ENCODE results near the gene RWDD4.

RWDD4 gene

DNA sequence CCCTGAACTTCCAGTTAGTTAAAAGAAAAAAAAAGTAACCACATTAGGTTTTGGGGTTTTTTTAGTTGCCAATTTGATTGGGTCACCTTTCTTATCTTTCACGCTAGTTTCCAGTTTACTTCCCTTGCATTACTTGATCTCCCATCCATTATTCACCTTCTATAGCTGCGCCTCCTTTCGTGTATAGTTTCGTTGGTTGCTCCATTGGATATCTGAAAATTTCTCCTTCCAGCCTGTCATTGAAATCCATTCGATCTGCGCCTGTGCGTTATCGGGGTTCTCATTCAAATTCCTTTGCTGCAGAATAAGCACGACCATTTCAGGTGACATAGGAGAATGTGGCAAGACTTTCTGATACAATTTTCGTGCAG is 872 bp upstream of the RWDD4 start:
- H3K27me3 Mint-ChIP-seq (ENCODE audit: low read depth): no peaks in the 10 kb centered on the region
- H3K4me3 Mint-ChIP-seq: peak overlapping the region; percentile 88
- no peak for DNase-seq (ENCODE audit: low spot score)
- H3K9me3 Mint-ChIP-seq: no peaks in the 10 kb centered on the region
- peak overlapping the region; percentile 86 for H3K27ac Mint-ChIP-seq
- H3K36me3 Mint-ChIP-seq (ENCODE audit: low read depth): peaks cover 12% of the 10 kb centered on the region
- H3K4me1 Mint-ChIP-seq (ENCODE audit: low read depth): peaks cover 24% of the 10 kb centered on the region

- Mint-ChIP-seq H3K4me1 (ENCODE audit: low read depth) (peaks cover 20% of the 10 kb centered on the region), H3K27me3 (ENCODE audit: low read depth) (no peaks in the 10 kb centered on the region), H3K4me3 (peak overlapping the region; percentile 91), H3K9me3 (no peaks in the 10 kb centered on the region), H3K27ac (peak overlapping the region; percentile 95), H3K36me3 (ENCODE audit: low read depth) (peaks cover 4% of the 10 kb centered on the region)
- peak; percentile 11 for DNase-seq (ENCODE audit: low spot score)
Observed at GRCh38 chr4:183658362-183659028, 490 bp downstream of the RWDD4 start.

GRCh38 chr4:183657564-183657963 is 1.4 kb downstream of the RWDD4 start:
- Mint-ChIP-seq H3K4me1 (ENCODE audit: low read depth) (peaks cover 20% of the 10 kb centered on the region), H3K4me3 (peak overlapping the region; percentile 91), H3K27me3 (ENCODE audit: low read depth) (no peaks in the 10 kb centered on the region), H3K36me3 (ENCODE audit: low read depth) (peaks cover 9% of the 10 kb centered on the region), H3K9me3 (no peaks in the 10 kb centered on the region), H3K27ac (no peak overlapping the region)
- no peak for DNase-seq (ENCODE audit: low spot score)

- Mint-ChIP-seq H3K4me1 (ENCODE audit: low read depth) (no peaks in the 10 kb centered on the region), H3K9me3 (no peaks in the 10 kb centered on the region), H3K27ac (no peak overlapping the region), H3K27me3 (ENCODE audit: low read depth) (no peaks in the 10 kb centered on the region), H3K4me3 (no peak overlapping the region), H3K36me3 (ENCODE audit: low read depth) (peaks cover 24% of the 10 kb centered on the region)
- no peak for DNase-seq (ENCODE audit: low spot score)
Observed at GRCh38 chr4:183645326-183645725, 13.7 kb downstream of the RWDD4 start.

DNA sequence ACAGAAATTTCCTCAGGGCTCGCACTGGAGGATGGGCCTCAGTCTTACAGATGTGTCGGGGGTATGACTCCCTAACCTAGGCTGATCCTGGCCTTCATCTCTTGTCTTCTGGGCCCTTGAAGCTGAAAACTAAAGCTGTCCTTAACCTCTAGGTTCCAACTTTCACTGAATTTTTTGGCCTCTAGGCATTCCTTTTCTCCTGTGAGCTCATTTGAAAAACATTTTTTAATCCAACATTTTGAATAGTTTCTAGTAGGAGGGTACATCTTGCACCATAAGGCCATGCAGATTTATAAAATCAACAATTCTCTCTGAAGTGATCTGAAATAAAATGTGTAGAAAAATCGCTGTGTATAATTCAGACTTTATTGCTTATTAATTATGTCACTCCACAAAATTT is 19.7 kb downstream of the RWDD4 start:
- peaks cover 17% of the 10 kb centered on the region for H3K36me3 Mint-ChIP-seq (ENCODE audit: low read depth)
- H3K4me3 Mint-ChIP-seq: no peak overlapping the region
- H3K4me1 Mint-ChIP-seq (ENCODE audit: low read depth): peaks cover 8% of the 10 kb centered on the region
- no peaks in the 10 kb centered on the region for H3K9me3 Mint-ChIP-seq
- H3K27me3 Mint-ChIP-seq (ENCODE audit: low read depth): peaks cover 4% of the 10 kb centered on the region
- H3K27ac Mint-ChIP-seq: no peak overlapping the region
- DNase-seq (ENCODE audit: low spot score): no peak

GRCh38 chr4:183638436-183638835 is 20.5 kb downstream of the RWDD4 start:
- DNase-seq (ENCODE audit: low spot score): no peak
- peaks cover 11% of the 10 kb centered on the region for H3K36me3 Mint-ChIP-seq (ENCODE audit: low read depth)
- H3K4me3 Mint-ChIP-seq: no peak overlapping the region
- peaks cover 9% of the 10 kb centered on the region for H3K4me1 Mint-ChIP-seq (ENCODE audit: low read depth)
- H3K27me3 Mint-ChIP-seq (ENCODE audit: low read depth): peaks cover 4% of the 10 kb centered on the region
- H3K9me3 Mint-ChIP-seq: no peaks in the 10 kb centered on the region
- H3K27ac Mint-ChIP-seq: no peak overlapping the region

GRCh38 chr4:183637461-183637860 is 21.5 kb downstream of the RWDD4 start:
- no peak for DNase-seq (ENCODE audit: low spot score)
- Mint-ChIP-seq H3K27me3 (ENCODE audit: low read depth) (peaks cover 4% of the 10 kb centered on the region), H3K27ac (no peak overlapping the region), H3K4me1 (ENCODE audit: low read depth) (peaks cover 12% of the 10 kb centered on the region), H3K9me3 (no peaks in the 10 kb centered on the region), H3K36me3 (ENCODE audit: low read depth) (peaks cover 9% of the 10 kb centered on the region), H3K4me3 (no peak overlapping the region)

- Mint-ChIP-seq H3K9me3 (no peaks in the 10 kb centered on the region), H3K4me1 (ENCODE audit: low read depth) (peaks cover 12% of the 10 kb centered on the region), H3K27me3 (ENCODE audit: low read depth) (peaks cover 4% of the 10 kb centered on the region), H3K36me3 (ENCODE audit: low read depth) (peaks cover 7% of the 10 kb centered on the region), H3K27ac (no peak overlapping the region), H3K4me3 (no peak overlapping the region)
- no peak for DNase-seq (ENCODE audit: low spot score)
Observed at GRCh38 chr4:183636923-183637322, 22.1 kb downstream of the RWDD4 start.

DNA sequence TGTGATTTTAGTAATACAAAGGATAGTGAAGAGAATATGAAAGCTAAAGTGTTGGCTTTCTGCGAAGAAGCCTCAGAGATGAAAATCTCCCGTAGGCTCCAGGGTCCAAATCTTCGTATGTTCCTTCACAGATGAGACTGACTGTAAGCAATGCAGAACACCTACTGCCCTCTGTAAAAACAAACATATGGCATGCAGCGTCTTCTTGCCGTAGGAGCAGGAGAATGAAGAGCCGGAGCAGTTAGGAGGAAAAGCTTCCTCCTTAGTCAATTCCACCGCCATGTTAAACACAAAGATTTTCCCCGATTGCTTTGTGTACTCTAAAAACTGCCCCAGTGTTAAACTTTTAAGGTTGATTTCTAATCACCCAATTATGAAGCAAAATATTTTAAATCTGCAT is 22.5 kb downstream of the RWDD4 start:
- H3K27ac Mint-ChIP-seq: no peak overlapping the region
- H3K4me3 Mint-ChIP-seq: no peak overlapping the region
- H3K4me1 Mint-ChIP-seq (ENCODE audit: low read depth): peaks cover 12% of the 10 kb centered on the region
- H3K27me3 Mint-ChIP-seq (ENCODE audit: low read depth): peaks cover 4% of the 10 kb centered on the region
- peaks cover 5% of the 10 kb centered on the region for H3K36me3 Mint-ChIP-seq (ENCODE audit: low read depth)
- no peak for DNase-seq (ENCODE audit: low spot score)
- no peaks in the 10 kb centered on the region for H3K9me3 Mint-ChIP-seq

GRCh38 chr4:183635741-183636140 is 23.2 kb downstream of the RWDD4 start:
- H3K36me3 Mint-ChIP-seq (ENCODE audit: low read depth): no peaks in the 10 kb centered on the region
- H3K4me1 Mint-ChIP-seq (ENCODE audit: low read depth): peaks cover 12% of the 10 kb centered on the region
- no peak overlapping the region for H3K4me3 Mint-ChIP-seq
- no peaks in the 10 kb centered on the region for H3K9me3 Mint-ChIP-seq
- peaks cover 4% of the 10 kb centered on the region for H3K27me3 Mint-ChIP-seq (ENCODE audit: low read depth)
- no peak for DNase-seq (ENCODE audit: low spot score)
- H3K27ac Mint-ChIP-seq: no peak overlapping the region

GRCh38 chr4:183635321-183635720 is 23.7 kb downstream of the RWDD4 start:
- peaks cover 4% of the 10 kb centered on the region for H3K27me3 Mint-ChIP-seq (ENCODE audit: low read depth)
- H3K4me3 Mint-ChIP-seq: no peak overlapping the region
- H3K4me1 Mint-ChIP-seq (ENCODE audit: low read depth): peaks cover 12% of the 10 kb centered on the region
- H3K9me3 Mint-ChIP-seq: no peaks in the 10 kb centered on the region
- no peak overlapping the region for H3K27ac Mint-ChIP-seq
- no peak for DNase-seq (ENCODE audit: low spot score)
- no peaks in the 10 kb centered on the region for H3K36me3 Mint-ChIP-seq (ENCODE audit: low read depth)

DNA sequence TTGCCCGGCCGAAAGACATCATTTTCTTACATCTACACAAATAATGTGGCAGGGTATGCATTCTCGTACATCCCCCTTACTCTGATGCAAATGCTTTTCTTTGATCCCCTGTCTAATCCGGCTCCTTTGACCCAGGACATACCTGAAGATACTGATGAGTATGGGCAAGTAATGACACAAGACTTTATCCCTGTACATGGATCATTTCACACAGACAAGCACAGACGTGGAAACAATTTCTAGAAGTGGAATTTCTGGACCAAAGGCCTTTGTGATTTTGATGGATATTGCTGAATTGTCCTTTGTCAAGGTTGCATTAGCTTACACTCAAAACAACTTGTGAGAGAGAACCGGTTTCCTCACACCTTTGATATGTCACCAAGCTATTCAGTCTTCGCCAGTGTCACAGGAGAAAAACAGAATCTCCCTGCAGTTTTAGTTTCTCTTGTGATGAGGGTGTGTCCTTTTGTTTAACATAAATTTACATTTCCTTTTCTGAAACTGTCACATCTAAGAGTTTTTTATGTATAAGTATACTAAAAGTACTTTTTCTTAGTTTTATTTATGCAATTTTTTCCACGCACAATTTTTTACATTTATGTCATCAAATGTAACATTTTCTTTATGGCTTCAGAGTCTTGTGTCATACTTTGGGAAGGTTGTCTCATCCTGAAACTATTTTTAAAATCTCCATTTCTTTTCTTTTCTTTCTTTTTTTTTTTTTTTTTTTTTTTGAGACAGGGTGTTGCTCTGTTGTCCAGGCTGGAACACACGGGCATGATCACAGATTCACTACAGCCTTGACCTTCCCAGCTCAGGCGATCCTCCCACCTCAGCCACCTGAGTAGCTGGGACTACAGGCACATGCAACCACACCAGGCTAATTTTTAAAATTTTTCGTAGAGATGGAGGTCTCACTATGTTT is 25.2 kb downstream of the RWDD4 start:
- H3K4me1 Mint-ChIP-seq (ENCODE audit: low read depth): peaks cover 12% of the 10 kb centered on the region
- H3K27ac Mint-ChIP-seq: no peak overlapping the region
- no peak for DNase-seq (ENCODE audit: low spot score)
- peaks cover 4% of the 10 kb centered on the region for H3K27me3 Mint-ChIP-seq (ENCODE audit: low read depth)
- H3K9me3 Mint-ChIP-seq: no peaks in the 10 kb centered on the region
- H3K36me3 Mint-ChIP-seq (ENCODE audit: low read depth): no peaks in the 10 kb centered on the region
- no peak overlapping the region for H3K4me3 Mint-ChIP-seq

- Mint-ChIP-seq H3K9me3 (no peaks in the 10 kb centered on the region), H3K27ac (no peak overlapping the region), H3K4me1 (ENCODE audit: low read depth) (peaks cover 12% of the 10 kb centered on the region), H3K27me3 (ENCODE audit: low read depth) (peaks cover 4% of the 10 kb centered on the region), H3K4me3 (no peak overlapping the region), H3K36me3 (ENCODE audit: low read depth) (no peaks in the 10 kb centered on the region)
- DNase-seq (ENCODE audit: low spot score): no peak
Observed at GRCh38 chr4:183632689-183633088, 26.3 kb downstream of the RWDD4 start.

- Mint-ChIP-seq H3K4me3 (no peak overlapping the region), H3K9me3 (no peaks in the 10 kb centered on the region), H3K36me3 (ENCODE audit: low read depth) (no peaks in the 10 kb centered on the region), H3K4me1 (ENCODE audit: low read depth) (peaks cover 8% of the 10 kb centered on the region), H3K27me3 (ENCODE audit: low read depth) (peaks cover 4% of the 10 kb centered on the region), H3K27ac (no peak overlapping the region)
- DNase-seq (ENCODE audit: low spot score): no peak
Observed at GRCh38 chr4:183631577-183632198, 27.3 kb downstream of the RWDD4 start.
